ENCODE measurements around the gene ANAPC10.
"Not testable (repeated sequence)": the region's sequence is repeated elsewhere in the genome, so short reads cannot be mapped to it uniquely, and the experiment has no call there.

The ANAPC10 gene

GRCh38 chr4:145003675-145004074 is 94.3 kb downstream of the ANAPC10 start:
- no peak for DNase-seq (ENCODE audit: low spot score)

DNA sequence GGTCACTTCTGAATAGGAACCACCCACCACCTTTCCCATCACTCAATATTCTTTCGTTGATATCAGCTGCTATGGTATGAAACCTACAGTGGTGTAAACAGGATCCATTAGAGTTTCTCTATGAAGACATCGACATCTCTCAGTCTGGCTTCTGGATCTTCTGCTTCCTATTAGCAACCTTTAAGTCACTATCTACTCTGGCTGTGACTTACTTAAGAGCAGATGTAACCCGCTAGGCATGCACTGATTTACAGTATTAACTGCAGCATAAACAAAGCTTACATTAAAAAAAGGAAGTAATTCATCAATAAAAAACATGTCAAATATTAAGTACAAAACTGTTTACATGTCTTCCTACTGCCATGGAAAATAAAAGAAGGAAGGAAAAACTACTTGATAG is 96.4 kb downstream of the ANAPC10 start:
- no peak for DNase-seq (ENCODE audit: low spot score)

GRCh38 chr4:145000656-145001055 is 97.3 kb downstream of the ANAPC10 start:
- not testable (repeated sequence) for DNase-seq (ENCODE audit: low spot score)

- no peak for DNase-seq (ENCODE audit: low spot score)
These were observed 108.7 kb downstream of the ANAPC10 start for GRCh38 chr4:144989306-144989705.

DNA sequence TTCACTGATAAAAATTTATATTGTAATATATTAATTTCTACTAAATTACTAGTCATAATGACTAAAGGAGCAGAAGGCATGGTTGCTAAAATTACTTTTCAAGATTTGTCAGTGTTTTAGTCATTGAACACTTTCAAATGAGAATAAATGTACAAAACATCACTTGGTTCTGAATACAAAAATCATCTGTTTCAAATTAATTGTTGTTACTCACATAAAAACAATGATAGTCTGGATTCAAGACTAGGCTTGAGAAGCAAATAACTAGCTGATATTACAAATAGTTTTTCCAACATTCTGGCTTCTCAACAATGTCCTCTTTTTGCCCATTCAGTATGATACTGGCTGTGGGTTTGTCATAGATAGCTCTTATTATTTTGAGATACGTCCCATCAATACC is 112.5 kb downstream of the ANAPC10 start:
- DNase-seq (ENCODE audit: low spot score) = no peak

GRCh38 chr4:144985014-144985413 is 113.0 kb downstream of the ANAPC10 start:
- no peak for DNase-seq (ENCODE audit: low spot score)

DNA sequence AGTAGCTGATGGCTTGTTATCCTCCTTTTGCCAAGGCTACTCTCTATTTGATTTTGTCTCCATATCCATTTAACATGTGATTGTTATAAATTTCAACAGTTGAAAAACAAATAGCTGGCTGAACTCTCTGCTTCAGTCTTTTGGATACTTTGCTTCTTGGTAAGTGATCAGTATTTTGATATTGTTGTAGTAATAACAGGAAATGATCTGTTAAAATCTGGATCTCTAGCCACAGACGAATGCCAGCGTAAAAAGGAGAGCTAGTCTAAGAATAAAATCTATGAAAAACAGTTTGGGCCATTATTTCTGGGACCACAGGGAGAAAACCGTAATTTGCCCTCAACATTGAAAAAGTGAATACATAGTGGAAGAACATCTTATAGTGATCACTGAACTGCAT is 113.8 kb downstream of the ANAPC10 start:
- no peak for DNase-seq (ENCODE audit: low spot score)

- no peak for DNase-seq (ENCODE audit: low spot score)
These were observed 122.3 kb downstream of the ANAPC10 start for GRCh38 chr4:144975718-144976117.

DNA sequence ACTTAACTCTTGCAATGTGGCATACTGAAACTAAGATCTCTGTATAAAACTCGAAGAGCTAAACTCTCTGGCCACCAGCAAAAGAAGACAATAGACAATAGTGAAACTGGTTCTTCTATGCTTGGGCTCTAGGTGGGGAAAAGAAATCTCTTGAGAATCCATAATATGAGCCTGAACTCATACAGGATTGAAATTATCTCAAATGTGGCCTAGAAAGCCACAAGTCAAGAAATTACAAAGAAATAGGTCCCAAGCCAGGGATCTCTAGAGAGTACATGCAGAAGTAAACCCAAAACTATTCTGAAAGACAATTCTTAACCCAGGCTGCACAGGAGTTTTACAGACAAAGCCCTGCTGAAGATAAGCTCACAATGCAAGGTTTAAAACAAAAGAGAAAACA is 127.4 kb downstream of the ANAPC10 start:
- DNase-seq (ENCODE audit: low spot score) = no peak

DNA sequence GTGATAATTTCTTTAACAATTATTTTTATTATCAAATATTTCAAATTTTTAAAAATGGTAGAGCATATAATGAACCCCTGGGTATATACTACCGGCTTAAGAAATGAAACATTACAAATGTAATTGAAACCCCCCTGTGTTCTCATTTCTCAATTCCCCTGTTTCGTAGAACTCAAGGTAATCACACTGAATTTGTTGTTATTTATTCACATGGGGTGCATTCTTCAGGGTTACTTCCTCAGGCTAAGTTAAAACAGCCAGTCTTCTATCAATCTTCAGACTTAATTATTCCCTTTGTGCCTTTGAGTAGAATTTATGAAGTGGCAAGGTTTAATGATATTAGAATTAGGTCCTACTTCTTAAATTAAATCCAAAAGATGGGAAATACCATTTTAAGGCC is 128.2 kb downstream of the ANAPC10 start:
- no peak for DNase-seq (ENCODE audit: low spot score)

DNA sequence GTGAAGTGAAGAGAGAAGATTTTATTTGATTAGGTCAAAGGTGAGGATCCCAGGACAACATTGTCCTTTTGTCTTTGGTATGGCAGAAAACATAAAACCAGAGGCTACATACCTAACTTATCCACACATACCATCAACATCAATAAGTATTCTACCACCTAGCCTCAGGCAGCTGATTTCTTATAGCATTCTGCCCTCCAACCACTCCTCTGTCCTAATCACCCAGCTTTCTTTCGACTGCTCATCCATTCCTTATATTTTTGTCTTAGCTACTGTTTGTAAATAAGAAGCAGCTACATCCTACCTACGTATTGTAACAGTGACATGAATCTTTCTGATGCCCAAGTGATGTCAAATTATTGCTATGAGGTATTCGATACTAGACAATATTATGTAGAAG is 129.4 kb downstream of the ANAPC10 start:
- DNase-seq (ENCODE audit: low spot score) = no peak

- DNase-seq (ENCODE audit: low spot score) = peak; percentile 46
These were observed 130.8 kb downstream of the ANAPC10 start for GRCh38 chr4:144967161-144967560.

GRCh38 chr4:144962300-144962699 is 135.7 kb downstream of the ANAPC10 start:
- DNase-seq (ENCODE audit: low spot score) = no peak

DNA sequence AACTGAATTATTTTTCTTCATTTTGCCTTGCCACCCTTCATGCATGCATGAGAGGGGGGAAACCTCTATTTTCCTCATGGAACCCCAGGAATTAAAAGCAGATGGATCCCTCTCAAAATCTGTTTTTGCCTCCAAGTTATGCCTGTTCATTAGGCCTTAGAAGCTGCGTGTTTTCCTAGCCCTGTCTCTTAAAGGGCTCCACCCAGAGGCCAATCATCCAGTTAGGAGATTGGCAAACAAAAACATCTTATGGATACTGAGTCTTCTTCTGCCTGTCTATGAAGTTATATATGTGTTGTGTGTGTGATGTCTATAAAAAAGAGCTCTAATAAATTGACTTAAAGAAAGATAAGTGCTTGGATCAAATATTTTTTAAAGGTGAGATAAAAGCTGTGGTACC is 142.9 kb downstream of the ANAPC10 start:
- DNase-seq (ENCODE audit: low spot score) = no peak

DNA sequence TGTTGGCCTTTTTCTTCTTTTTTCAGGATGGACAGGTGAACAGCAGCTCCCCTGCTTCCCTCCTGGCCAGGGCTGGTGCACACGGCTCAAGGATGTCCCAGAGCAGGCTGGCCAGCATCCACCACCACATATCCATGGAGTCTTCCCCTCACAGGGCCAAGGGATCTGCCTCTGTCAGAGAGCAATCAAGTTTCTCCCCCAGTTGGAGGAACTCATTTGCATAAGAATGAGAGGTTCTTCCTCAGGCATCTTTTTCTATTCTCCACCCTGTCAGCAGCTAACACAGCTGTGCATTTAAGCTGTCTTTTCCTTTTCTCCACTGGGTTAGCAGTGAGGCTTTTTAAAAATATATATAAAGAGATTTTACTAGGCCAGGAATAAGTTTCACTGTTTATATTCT is 143.8 kb downstream of the ANAPC10 start:
- DNase-seq (ENCODE audit: low spot score) = no peak

DNA sequence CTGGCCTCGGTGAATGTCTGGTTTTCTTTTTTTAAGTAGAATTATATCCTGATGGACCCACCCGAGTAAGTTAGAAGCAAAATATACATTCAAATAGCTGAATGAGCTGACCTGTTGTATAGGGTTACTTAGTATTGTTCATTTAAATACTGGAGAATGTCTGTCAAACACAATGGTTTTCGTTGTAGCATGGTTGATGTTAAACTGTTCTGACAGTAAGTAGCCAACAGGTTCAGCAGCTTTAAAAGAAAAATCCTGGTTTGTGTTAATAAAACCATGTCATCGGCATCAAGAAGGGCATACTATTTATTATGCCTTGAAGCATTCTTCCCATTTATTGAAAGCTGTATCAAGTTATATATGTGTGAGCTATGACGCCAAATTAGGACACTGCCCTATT is 149.6 kb downstream of the ANAPC10 start:
- no peak for DNase-seq (ENCODE audit: low spot score)

DNA sequence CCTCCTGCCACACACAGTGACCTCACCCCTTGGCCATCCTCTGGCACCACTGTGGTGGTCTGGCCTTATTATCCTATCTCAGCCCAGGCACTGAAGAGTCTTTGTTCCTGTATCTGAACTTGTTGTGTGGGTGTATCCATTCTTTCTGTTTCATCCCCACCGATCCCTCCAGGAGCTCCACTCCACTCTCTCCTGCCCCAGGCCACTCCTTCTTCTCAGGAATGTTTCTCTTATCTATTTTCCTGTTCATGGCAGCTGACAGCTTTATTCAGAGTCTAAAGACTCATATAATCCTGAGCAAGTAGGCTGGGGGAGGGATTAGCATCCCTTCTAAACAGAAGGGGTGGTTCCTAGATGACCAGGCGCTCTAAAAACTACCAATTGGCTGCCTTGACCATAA is 150.0 kb downstream of the ANAPC10 start:
- DNase-seq (ENCODE audit: low spot score) = no peak

All from kidney tubule cell (primary cell).